Type B pancreatic cell (in vitro differentiated cells): ENCODE results near the gene DMD. TPM values are rescaled to one million over a fixed set of nuclear protein-coding genes. Genes with fewer than 3 reads are reported as not detected.

ENCODE experiments used
- DNase-seq: peaks from one replicate; pipeline ENCODE4 v3.0.0; 2021; ENCODE audit warnings: mixed read lengths; ENCODE audit not compliant: unreplicated experiment; ENCODE audit errors: extremely low spot score
- H3K27ac Mint-ChIP-seq: 2 replicates; pipeline ENCODE4 v1.8.0; 2021; ENCODE audit warnings: mild to moderate bottlenecking, mixed read lengths
- H3K27me3 Mint-ChIP-seq: 2 replicates; pipeline ENCODE4 v1.8.0; 2021; ENCODE audit warnings: mixed read lengths
- H3K36me3 Mint-ChIP-seq: 2 replicates; pipeline ENCODE4 v1.8.0; 2021; ENCODE audit warnings: mixed read lengths
- H3K4me1 Mint-ChIP-seq: one replicate; pipeline ENCODE4 v1.8.0; 2021; ENCODE audit warnings: mixed read lengths; ENCODE audit not compliant: unreplicated experiment
- H3K4me3 Mint-ChIP-seq: 2 replicates; pipeline ENCODE4 v1.8.0; 2021; ENCODE audit warnings: mild to moderate bottlenecking, mixed read lengths
- H3K9me3 Mint-ChIP-seq: 2 replicates; pipeline ENCODE4 v1.8.0; 2021; ENCODE audit warnings: mixed read lengths
- CTCF ChIP-seq: fragments of 200-600 bp; sonication (generic); conservative IDR thresholded peaks from 2 replicates; pipeline ENCODE4 v1.5.0; 2021; ENCODE audit warnings: antibody characterized with exemption, mild to moderate bottlenecking
- total RNA-seq: library from RNA; stranded (reverse); gene quantifications from 2 replicates; pipeline ENCODE4 v1.2.1, GENCODE V29; 2021; ENCODE audit warnings: low replicate concordance

The DMD gene
- total RNA-seq, 1 donor from 2014 or later: 57.1 TPM

- Mint-ChIP-seq H3K9me3 (no peaks in the 10 kb centered on the region), H3K4me1 (peaks cover 8% of the 10 kb centered on the region), H3K27ac (no peak overlapping the region), H3K27me3 (peaks cover 6% of the 10 kb centered on the region), H3K36me3 (no peaks in the 10 kb centered on the region), H3K4me3 (no peak overlapping the region)
- DNase-seq: no peak
- TF ChIP-seq CTCF: no peak
Observed at GRCh38 chrX:31269914-31270313, 1941.4 kb downstream of the DMD start.

- Mint-ChIP-seq H3K27ac (no peak overlapping the region), H3K9me3 (no peaks in the 10 kb centered on the region), H3K27me3 (peaks cover 6% of the 10 kb centered on the region), H3K4me3 (no peak overlapping the region), H3K36me3 (no peaks in the 10 kb centered on the region), H3K4me1 (peaks cover 6% of the 10 kb centered on the region)
- DNase-seq: no peak
- no peak for TF ChIP-seq CTCF
Observed at GRCh38 chrX:31268359-31268758, 1943.0 kb downstream of the DMD start.

- DNase-seq: peak; percentile 66
- Mint-ChIP-seq H3K4me1 (peaks cover 8% of the 10 kb centered on the region), H3K36me3 (peaks cover 6% of the 10 kb centered on the region), H3K27ac (peak overlapping the region; percentile 68), H3K27me3 (peaks cover 11% of the 10 kb centered on the region), H3K4me3 (peak overlapping the region; percentile 89), H3K9me3 (no peaks in the 10 kb centered on the region)
- no peak for TF ChIP-seq CTCF
Observed at GRCh38 chrX:31266203-31267076, 1944.9 kb downstream of the DMD start.

- Mint-ChIP-seq H3K9me3 (no peaks in the 10 kb centered on the region), H3K27ac (no peak overlapping the region), H3K4me3 (peak overlapping the region; percentile 89), H3K4me1 (peaks cover 8% of the 10 kb centered on the region), H3K36me3 (peaks cover 8% of the 10 kb centered on the region), H3K27me3 (peaks cover 11% of the 10 kb centered on the region)
- no peak for TF ChIP-seq CTCF
- DNase-seq: no peak
Observed at GRCh38 chrX:31265383-31265782, 1946.0 kb downstream of the DMD start.

GRCh38 chrX:31260351-31260750 lies 1951.0 kb downstream of the DMD start:
- Mint-ChIP-seq H3K4me1 (peaks cover 8% of the 10 kb centered on the region), H3K36me3 (peaks cover 11% of the 10 kb centered on the region), H3K4me3 (no peak overlapping the region), H3K27me3 (peaks cover 6% of the 10 kb centered on the region), H3K9me3 (no peaks in the 10 kb centered on the region), H3K27ac (no peak overlapping the region)
- DNase-seq: no peak
- TF ChIP-seq CTCF: no peak
